ENCODE results near the gene ABLIM2. TPM values are rescaled to one million over a fixed set of nuclear protein-coding genes. Genes with fewer than 3 reads are reported as not detected.

The ABLIM2 gene
- total RNA-seq, 4 donors from 2014 or later: 177 to 281 (median 244) TPM

DNA sequence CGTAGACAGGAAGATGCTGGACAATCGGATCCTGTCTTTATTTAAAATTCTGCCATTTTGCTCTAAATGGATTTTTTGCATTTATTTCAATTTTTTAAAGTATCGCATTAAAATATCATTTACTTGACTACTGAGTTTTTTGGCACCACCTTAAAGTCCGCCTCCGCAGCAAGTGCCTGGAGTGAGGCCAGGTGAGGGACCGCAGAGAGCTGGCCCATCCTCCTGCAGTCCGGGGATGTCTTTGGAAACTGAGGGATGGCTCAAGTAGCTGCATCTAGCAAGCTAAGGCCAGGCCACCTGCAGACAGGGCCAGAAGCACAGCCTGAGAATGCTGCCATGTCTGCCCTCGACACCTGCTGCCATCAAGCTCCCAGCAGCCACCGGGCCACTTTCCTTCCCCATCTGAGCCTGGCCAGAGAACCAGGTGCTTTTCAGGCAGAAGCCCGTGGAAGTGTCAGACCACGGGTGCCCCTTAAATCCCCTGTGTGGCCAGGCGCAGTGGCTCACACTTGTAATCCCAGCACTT lies 69.6 kb downstream of the ABLIM2 start:
- in situ Hi-C loops (cut with MboI; ENCODE audit: low sequenced_read_pairs in 4 of 4) (no loop called here), intact Hi-C loops (cut with DNase I; ENCODE audit: low total_unique reads) (no loop called here)
- H3K27me3 ChIP-seq: no peaks in the 10 kb centered on the region

DNA sequence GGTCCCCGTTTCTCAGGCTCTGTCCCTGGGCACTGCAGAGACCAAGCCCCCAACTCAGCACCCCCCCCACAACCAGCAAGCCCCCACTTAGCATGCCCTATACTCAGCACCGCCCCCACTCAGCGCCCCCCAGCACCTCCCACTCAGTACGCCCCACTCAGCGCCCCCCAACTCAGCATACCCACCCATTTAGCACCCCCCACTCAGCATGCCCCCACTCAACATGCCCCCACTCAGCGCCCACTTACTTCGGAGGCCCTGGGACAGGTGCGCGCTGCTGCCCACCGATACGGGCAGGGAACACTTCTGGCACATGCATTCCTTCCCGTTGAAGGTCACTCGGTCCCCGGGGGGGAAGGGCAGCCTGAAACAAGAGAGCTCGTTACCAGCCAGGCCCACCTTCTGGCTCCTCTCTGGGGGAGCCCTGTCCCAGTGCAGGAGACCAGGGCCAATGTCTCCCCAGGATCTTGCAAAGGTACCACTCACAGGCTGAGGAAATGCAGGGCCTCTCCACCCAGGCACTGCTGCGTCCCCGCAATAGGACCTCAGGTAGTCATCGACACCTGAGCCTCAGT lies 70.6 kb downstream of the ABLIM2 start:
- Histone ChIP-seq H3K27ac (peak overlapping the region; percentile 54 to 70 (median 62)), H3K4me1 (peaks cover 0 to 4% of the 10 kb centered on the region in 2 donors), H3K4me3 (no peak overlapping the region), H3K36me3 (no peaks in the 10 kb centered on the region), H3K27me3 (no peaks in the 10 kb centered on the region), H3K9me3 (no peaks in the 10 kb centered on the region)
- ATAC-seq (no peak), DNase-seq (no peak)
- in situ Hi-C loops (cut with MboI; ENCODE audit: low sequenced_read_pairs in 4 of 4): no loop called here
- intact Hi-C loops (cut with DNase I; ENCODE audit: low total_unique reads): no loop called here
- TF ChIP-seq, protein P1, sequence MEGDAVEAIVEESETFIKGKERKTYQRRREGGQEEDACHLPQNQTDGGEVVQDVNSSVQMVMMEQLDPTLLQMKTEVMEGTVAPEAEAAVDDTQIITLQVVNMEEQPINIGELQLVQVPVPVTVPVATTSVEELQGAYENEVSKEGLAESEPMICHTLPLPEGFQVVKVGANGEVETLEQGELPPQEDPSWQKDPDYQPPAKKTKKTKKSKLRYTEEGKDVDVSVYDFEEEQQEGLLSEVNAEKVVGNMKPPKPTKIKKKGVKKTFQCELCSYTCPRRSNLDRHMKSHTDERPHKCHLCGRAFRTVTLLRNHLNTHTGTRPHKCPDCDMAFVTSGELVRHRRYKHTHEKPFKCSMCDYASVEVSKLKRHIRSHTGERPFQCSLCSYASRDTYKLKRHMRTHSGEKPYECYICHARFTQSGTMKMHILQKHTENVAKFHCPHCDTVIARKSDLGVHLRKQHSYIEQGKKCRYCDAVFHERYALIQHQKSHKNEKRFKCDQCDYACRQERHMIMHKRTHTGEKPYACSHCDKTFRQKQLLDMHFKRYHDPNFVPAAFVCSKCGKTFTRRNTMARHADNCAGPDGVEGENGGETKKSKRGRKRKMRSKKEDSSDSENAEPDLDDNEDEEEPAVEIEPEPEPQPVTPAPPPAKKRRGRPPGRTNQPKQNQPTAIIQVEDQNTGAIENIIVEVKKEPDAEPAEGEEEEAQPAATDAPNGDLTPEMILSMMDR (IDR thresholded peaks at IDR 0.05 in 4 of 5, conservative IDR thresholded peaks at IDR 0.05 in 1 of 5): no peak
- no peak for TF ChIP-seq POLR2A (IDR thresholded peaks at IDR 0.05)

More for the DNA sequence above, 69.6 kb downstream of the ABLIM2 start:
- no peak for TF ChIP-seq POLR2A (IDR thresholded peaks at IDR 0.05)
- TF ChIP-seq, protein P1 (IDR thresholded peaks at IDR 0.05 in 4 of 5, conservative IDR thresholded peaks at IDR 0.05 in 1 of 5): no peak
- peak overlapping the region; percentile 54 to 70 (median 62) for H3K27ac ChIP-seq
- H3K4me1 ChIP-seq: peaks cover 0 to 4% of the 10 kb centered on the region in 2 donors
- peaks cover 0 to 4% of the 10 kb centered on the region in 2 donors for H3K36me3 ChIP-seq
- no peak for DNase-seq
- H3K9me3 ChIP-seq: no peaks in the 10 kb centered on the region
- ATAC-seq: no peak
- H3K4me3 ChIP-seq: no peak overlapping the region

DNA sequence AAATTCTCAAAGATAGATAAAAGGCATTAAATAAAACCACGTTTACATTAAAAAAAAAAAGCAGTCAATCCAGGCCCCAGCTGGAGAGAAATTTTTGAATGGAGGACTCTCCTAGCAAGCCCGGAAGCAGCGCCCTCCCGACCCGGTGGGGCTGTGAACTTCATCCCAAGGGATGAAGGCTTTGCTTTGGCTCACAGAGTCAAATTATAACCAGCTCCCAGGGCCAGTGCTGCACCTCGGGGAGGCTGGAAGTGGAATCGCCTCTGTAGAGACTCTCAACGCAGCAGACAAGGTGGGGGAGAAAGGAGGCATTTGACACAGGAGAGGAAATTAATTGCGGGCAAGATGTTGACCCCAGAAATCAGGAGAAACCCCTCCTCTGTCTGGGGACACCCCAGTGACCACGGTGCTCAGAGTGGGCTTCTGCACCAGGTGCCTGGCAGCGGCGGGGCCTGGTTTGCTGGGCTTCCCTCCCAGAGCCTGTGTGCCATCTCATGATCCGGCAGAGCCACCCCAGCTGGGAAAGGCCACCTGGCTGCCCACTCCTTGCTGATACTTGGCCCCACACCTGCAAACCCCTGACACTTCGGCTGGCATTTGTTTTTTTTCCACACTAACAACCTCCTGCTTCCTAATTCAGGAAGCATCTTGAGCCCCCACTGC lies 71.7 kb downstream of the ABLIM2 start:
- TF ChIP-seq POLR2A (IDR thresholded peaks at IDR 0.05): no peak
- TF ChIP-seq, protein P1 (IDR thresholded peaks at IDR 0.05 in 4 of 5, conservative IDR thresholded peaks at IDR 0.05 in 1 of 5): no peak
- no peaks in the 10 kb centered on the region for H3K9me3 ChIP-seq
- intact Hi-C loops (cut with DNase I; ENCODE audit: low total_unique reads) (no loop called here), in situ Hi-C loops (cut with MboI; ENCODE audit: low sequenced_read_pairs in 4 of 4) (no loop called here)
- H3K27ac ChIP-seq: peak overlapping the region; percentile 54 to 70 (median 62)
- peaks cover 0 to 4% of the 10 kb centered on the region in 2 donors for H3K4me1 ChIP-seq
- DNase-seq: no peak
- no peaks in the 10 kb centered on the region for H3K27me3 ChIP-seq
- peaks cover 0 to 4% of the 10 kb centered on the region in 2 donors for H3K36me3 ChIP-seq
- H3K4me3 ChIP-seq: no peak overlapping the region
- ATAC-seq: no peak

DNA sequence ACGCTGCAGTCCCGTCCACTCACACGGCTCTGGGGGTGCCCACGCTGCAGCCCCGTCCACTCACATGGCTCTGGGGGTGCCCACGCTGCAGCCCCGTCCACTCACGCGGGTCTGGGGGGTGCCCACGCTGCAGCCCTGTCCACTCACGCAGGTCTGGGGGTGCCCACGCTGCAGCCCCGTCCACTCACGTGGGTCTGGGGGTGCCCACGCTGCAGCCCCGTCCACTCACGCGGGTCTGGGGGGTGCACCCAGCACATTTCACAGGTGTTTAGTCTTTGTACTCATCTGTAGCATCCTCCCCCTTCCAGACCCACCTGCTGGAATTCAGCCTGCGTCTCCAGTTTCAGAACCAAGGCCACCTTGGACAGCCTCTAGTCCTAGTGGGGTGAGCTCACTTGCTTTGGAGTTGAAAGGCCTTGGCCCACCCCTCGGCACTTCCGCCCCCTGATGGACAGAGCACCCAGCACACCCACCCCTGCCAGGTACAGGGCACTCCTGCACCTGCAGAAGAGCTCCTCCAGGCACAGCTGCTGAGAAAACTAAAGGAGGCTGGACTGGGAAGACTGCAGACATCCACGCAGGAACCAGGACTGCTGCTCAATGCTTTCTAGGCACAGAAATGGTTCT lies 73.0 kb downstream of the ABLIM2 start:
- H3K4me3 ChIP-seq: no peak overlapping the region
- H3K27me3 ChIP-seq: no peaks in the 10 kb centered on the region
- ATAC-seq: no peak
- no peaks in the 10 kb centered on the region for H3K9me3 ChIP-seq
- peak overlapping the region in 3 of 4 donors; percentile 1 to 70 (median 19) for H3K27ac ChIP-seq
- intact Hi-C loops (cut with DNase I; ENCODE audit: low total_unique reads) (no loop called here), in situ Hi-C loops (cut with MboI; ENCODE audit: low sequenced_read_pairs in 4 of 4) (no loop called here)
- TF ChIP-seq POLR2A (IDR thresholded peaks at IDR 0.05): no peak
- TF ChIP-seq, protein P1 (IDR thresholded peaks at IDR 0.05 in 4 of 5, conservative IDR thresholded peaks at IDR 0.05 in 1 of 5): no peak
- DNase-seq: no peak
- peaks cover 0 to 17% of the 10 kb centered on the region in 2 donors for H3K36me3 ChIP-seq
- H3K4me1 ChIP-seq: peaks cover 2 to 4% of the 10 kb centered on the region in 2 donors

All from gastrocnemius medialis (tissue), 4 donors.